ENCODE results near the gene SHFL.

The SHFL gene

DNA sequence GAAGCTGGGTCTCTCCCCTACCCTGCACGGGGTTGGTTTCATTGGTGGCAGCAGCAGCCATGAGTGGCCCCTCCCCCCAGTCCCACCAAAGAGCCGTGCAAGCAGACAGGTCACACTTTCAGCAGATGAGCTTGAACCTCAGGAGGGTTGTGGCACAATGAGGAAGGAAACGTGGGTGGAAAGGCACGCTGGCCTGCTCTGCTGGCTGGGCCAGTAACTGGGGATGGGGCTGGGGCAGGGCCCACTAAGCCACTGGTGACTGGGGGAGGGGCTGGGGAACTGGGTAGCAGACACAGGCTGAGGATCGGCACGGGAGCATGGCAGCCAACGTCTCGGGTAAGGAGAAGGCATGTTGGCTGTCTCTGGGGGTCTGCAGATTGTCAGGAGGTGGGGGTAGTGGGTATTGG, 25.3 kb downstream of the SHFL start, which contains the start of gene P2RY11:
P2RY11 (plus strand) TSS at position 289 of the 407 bp plus-strand sequence; CDS start at position 318, 29 bp downstream.
- FAIRE-seq (peak; percentile 84), DNase-seq (ENCODE audit: insufficient read length) (no peak)
- TF ChIP-seq TAF1 (IDR thresholded peaks at IDR 0.05; ENCODE audit: borderline replicate concordance, low read depth, low read length) (no peak), POLR2AphosphoS5 (IDR thresholded peaks at IDR 0.05; ENCODE audit: low read depth, low read length) (peak; percentile 84; the same call in 1 of the 2 replicates), POLR2A (IDR thresholded peaks at IDR 0.05; ENCODE audit: low read depth, low read length) (peak; percentile 42; the same call in 1 of the 2 replicates)

DNA sequence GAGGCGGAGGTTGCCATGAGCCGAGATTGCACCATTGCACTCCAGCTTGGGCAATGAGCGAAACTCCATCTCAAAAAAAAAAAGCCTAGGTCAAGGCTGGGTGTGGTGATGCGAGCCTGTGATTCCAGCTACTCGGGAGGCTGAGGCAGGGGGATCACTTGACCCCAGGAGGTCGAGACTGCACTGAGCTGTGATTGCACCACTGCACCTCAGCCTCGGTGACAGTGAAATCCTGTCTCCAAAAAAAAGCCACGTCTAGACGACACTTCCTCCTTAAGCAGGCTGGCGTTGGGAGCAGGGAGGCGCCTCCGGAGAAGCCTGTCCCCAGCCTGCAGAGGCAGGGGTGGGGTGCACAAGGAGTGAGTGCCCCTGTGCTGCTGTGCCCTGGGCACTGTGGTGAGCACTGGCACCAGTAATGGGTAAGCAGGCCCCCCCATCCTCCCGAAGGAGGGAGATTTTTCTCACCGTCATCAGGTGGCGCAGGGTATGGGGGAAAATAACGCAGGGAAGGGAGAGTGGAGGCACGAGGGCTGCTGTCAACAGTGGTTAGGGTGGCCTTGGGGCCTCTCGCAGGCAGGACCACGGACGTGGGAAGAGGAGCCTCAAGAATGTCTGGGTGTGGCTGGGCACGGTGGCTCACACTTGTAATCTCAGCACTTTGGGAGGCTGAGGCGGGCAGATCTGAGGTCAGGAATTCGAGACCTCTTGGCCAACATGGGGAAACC, 26.1 kb downstream of the SHFL start:
- no peak for TF ChIP-seq TAF1 (IDR thresholded peaks at IDR 0.05; ENCODE audit: borderline replicate concordance, low read depth, low read length)
- TF ChIP-seq POLR2A (IDR thresholded peaks at IDR 0.05; ENCODE audit: low read depth, low read length): no peak; the same call in 1 of the 2 replicates
- no peak; the same call in none of the 2 replicates for TF ChIP-seq POLR2AphosphoS5 (IDR thresholded peaks at IDR 0.05; ENCODE audit: low read depth, low read length)
- DNase-seq (ENCODE audit: insufficient read length) (no peak), FAIRE-seq (no peak)

DNA sequence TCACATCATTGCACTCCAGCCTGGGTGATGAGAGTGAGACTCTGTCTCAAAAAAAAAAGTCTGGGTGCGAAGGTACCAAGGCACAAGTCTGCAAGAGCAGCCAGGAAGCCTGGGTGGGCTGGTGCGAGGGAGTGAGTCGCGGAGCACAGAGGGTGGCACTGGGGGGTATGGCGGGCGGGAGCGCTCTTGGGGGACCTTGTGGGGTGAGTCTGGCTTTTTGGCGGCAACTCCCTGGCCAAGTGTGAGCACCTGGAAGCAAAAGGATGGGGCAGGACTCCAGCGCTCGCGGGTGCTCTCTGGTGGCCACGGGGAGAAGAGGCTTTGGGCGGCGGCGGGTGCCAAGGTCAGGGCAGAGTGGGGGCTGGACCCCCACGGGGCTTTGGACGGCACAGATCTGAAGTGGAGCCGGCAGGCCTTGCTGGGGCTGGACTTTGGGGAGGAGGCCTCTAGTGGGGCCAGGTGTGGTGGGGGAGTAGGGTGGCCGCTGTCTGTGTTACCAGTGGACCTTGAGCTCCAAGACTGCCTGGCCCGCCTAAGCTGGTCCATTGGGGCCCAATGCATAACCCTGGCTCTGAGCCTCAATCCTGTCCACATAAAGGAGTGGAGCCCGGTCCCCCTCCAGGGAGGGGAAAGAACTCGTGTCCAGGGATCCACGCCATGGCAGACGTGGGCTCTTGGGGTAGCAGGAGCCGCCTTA, 26.9 kb downstream of the SHFL start:
- peak; percentile 30; the same call in 1 of the 2 replicates for TF ChIP-seq POLR2AphosphoS5 (IDR thresholded peaks at IDR 0.05; ENCODE audit: low read depth, low read length)
- no peak; the same call in 1 of the 2 replicates for TF ChIP-seq POLR2A (IDR thresholded peaks at IDR 0.05; ENCODE audit: low read depth, low read length)
- DNase-seq (ENCODE audit: insufficient read length): peak; percentile 58
- peak; percentile 88 for FAIRE-seq

DNA sequence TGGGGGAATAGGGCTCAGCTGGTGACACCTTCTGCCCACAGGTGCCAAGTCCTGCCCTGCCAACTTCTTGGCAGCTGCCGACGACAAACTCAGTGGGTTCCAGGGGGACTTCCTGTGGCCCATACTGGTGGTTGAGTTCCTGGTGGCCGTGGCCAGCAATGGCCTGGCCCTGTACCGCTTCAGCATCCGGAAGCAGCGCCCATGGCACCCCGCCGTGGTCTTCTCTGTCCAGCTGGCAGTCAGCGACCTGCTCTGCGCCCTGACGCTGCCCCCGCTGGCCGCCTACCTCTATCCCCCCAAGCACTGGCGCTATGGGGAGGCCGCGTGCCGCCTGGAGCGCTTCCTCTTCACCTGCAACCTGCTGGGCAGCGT, 27.5 kb downstream of the SHFL start:
- DNase-seq (ENCODE audit: insufficient read length) (no peak), FAIRE-seq (no peak)
- TF ChIP-seq TAF1 (IDR thresholded peaks at IDR 0.05; ENCODE audit: borderline replicate concordance, low read depth, low read length): no peak
- peak; percentile 82 for TF ChIP-seq POLR2A (IDR thresholded peaks at IDR 0.05; ENCODE audit: low read depth, low read length)
- peak; percentile 91 for TF ChIP-seq POLR2AphosphoS5 (IDR thresholded peaks at IDR 0.05; ENCODE audit: low read depth, low read length)

DNA sequence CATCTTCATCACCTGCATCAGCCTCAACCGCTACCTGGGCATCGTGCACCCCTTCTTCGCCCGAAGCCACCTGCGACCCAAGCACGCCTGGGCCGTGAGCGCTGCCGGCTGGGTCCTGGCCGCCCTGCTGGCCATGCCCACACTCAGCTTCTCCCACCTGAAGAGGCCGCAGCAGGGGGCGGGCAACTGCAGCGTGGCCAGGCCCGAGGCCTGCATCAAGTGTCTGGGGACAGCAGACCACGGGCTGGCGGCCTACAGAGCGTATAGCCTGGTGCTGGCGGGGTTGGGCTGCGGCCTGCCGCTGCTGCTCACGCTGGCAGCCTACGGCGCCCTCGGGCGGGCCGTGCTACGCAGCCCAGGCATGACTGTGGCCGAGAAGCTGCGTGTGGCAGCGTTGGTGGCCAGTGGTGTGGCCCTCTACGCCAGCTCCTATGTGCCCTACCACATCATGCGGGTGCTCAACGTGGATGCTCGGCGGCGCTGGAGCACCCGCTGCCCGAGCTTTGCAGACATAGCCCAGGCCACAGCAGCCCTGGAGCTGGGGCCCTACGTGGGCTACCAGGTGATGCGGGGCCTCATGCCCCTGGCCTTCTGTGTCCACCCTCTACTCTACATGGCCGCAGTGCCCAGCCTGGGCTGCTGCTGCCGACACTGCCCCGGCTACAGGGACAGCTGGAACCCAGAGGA, 28.0 kb downstream of the SHFL start:
- DNase-seq (ENCODE audit: insufficient read length) (no peak), FAIRE-seq (no peak)
- no peak; the same call in none of the 2 replicates for TF ChIP-seq POLR2A (IDR thresholded peaks at IDR 0.05; ENCODE audit: low read depth, low read length)
- TF ChIP-seq TAF1 (IDR thresholded peaks at IDR 0.05; ENCODE audit: borderline replicate concordance, low read depth, low read length): no peak
- TF ChIP-seq POLR2AphosphoS5 (IDR thresholded peaks at IDR 0.05; ENCODE audit: low read depth, low read length): peak; percentile 16; the same call in 1 of the 2 replicates

DNA sequence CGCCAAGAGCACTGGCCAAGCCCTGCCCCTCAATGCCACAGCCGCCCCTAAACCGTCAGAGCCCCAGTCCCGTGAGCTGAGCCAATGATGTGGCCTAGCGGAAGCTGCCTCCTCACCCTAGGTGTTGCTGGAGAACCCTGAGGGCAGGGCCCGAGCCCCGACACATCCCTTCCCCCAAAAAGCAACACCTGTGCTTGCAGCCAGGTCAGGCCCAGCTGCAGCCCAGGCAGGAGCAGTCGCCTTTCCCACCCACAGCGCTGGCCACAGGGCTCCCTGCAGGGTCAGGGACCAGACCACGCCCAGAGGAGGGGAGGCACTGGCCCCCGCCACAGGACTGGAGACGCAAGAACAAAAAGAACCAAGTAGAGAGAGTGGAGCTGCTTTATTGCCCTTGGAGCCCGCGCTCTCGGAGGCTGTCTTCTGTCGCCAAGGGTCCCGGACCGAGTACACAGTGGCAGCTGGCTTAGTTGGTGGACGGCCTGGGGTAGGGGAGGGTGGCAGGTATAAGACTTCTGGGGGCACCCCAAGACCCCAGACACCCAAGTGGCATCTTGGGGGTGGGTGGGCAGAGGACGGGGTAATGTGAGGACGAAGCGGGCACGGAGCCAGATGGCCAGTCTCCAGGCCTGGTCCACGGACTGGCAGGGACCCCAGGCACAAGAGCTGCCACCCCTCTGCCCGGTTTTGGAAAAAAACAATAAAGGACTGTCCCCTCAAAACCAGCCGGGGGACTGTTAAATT, 28.7 kb downstream of the SHFL start:
- FAIRE-seq (no peak), DNase-seq (ENCODE audit: insufficient read length) (peak; percentile 9)
- TF ChIP-seq POLR2A (IDR thresholded peaks at IDR 0.05; ENCODE audit: low read depth, low read length) (no peak; the same call in 1 of the 2 replicates), TAF1 (IDR thresholded peaks at IDR 0.05; ENCODE audit: borderline replicate concordance, low read depth, low read length) (no peak), POLR2AphosphoS5 (IDR thresholded peaks at IDR 0.05; ENCODE audit: low read depth, low read length) (peak; percentile 56; the same call in 1 of the 2 replicates)

DNA sequence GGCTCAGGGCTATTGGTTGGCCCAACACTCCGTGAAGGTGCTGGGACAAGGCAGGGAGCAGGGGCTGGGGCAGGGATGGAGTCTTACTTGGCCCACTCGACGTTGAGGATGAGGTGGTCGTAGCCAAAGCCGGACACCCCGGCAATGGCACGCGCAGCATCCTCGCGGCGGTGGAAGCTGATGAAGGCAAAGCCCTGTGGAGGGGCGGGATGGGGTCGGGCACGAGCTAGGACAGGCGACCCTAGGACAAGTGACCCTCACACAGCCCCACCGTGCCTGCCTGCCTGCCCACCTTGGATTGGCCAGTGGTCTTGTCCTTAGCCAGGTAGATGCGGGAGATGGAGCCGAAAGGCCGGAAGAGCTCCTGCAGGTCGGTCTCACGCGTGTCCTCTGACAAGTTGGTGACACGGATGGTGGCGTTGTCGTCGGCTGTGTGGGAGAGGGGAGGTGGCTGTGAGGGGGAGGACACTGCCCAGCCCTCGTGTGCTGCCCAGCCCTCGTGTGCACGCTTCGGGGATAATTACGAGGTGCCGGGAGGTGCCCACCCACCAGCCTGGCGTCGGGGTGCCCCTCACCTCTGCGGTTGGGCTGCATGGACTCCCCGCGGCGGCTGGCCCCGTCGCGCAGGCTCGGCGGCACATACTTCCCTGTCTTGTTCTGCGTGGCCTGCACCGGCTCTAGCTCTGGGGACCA, 29.4 kb downstream of the SHFL start:
- TF ChIP-seq TAF1 (IDR thresholded peaks at IDR 0.05; ENCODE audit: borderline replicate concordance, low read depth, low read length) (no peak), POLR2AphosphoS5 (IDR thresholded peaks at IDR 0.05; ENCODE audit: low read depth, low read length) (peak; percentile 95), POLR2A (IDR thresholded peaks at IDR 0.05; ENCODE audit: low read depth, low read length) (peak; percentile 92)
- no peak for DNase-seq (ENCODE audit: insufficient read length)
- FAIRE-seq: no peak

DNA sequence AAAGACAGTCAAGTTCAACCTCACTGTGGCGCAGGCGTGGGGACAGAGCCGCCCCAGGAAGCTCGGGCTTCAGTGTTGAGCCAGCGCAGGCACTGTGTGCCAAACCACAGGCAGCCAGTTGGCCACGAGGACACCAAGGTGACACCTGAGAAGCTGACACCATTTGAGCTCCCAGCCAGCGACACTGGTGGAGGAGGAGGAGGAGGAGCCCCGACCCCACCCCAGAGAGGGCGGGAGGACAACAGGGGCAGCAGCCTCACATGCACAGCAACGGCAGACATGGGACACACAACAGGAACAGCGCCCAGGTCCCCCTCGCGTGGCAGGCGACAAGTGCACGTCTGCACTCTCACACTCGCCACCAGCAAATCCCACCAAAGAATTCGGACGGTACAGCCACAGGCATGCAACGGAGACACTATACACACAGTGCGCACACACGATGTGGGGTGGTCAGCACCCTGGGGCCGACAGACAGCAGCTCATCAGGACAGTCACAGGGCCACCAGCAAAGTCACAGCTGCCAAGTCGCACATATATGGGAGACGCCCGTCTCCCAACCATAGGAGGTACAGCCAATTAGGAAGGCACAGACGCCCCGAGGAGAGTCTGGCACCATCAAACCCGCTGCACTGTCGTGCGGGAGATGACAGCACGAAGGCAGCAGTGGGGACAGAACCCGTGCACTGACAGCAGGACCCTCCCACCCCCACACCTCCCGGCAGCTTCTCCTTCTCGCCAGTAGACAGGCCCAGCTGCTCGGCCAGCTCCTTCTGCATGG, 30.2 kb downstream of the SHFL start:
- DNase-seq (ENCODE audit: insufficient read length): no peak
- TF ChIP-seq TAF1 (IDR thresholded peaks at IDR 0.05; ENCODE audit: borderline replicate concordance, low read depth, low read length) (no peak), POLR2A (IDR thresholded peaks at IDR 0.05; ENCODE audit: low read depth, low read length) (peak; percentile 62; the same call in 1 of the 2 replicates), POLR2AphosphoS5 (IDR thresholded peaks at IDR 0.05; ENCODE audit: low read depth, low read length) (peak; percentile 95)
- FAIRE-seq: no peak

DNA sequence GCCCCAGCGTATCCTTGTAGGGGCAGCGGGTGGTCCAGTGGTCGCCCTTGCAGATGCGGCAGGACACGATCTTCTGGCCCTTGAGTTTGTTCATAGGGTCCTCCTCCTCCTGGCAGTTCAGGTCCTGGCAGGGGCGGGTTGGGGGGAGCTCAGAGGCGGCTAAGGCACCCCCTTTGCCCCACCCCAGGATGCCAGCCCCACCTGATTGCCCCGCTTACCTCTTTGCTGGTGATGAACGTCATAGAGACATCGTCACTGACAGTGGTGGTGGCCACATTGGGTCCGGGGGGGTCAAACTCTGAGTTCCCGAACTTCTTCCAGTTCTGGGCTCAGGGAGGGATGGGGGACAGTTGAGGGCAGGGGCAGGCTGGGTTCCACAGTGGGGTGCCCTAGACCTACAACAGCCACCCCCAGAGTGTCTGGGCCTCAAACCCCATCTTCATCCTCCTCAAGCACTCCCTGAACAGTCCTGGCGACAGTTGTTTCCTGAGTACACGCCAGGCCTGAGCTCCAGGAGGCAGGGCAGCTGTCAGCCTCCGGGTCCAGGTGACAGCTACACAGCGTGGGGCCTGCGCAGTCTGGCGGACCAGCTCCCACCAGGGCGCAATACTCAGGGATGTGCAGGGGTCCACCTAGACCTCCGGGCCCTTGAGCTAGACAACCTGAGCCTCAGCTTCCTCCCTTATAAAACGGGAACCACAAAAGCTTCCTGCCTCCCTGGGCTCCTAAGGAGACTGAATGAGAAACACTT, 30.9 kb downstream of the SHFL start:
- TF ChIP-seq POLR2A (IDR thresholded peaks at IDR 0.05; ENCODE audit: low read depth, low read length) (no peak), POLR2AphosphoS5 (IDR thresholded peaks at IDR 0.05; ENCODE audit: low read depth, low read length) (no peak; the same call in 1 of the 2 replicates), TAF1 (IDR thresholded peaks at IDR 0.05; ENCODE audit: borderline replicate concordance, low read depth, low read length) (no peak)
- DNase-seq (ENCODE audit: insufficient read length): no peak
- no peak for FAIRE-seq

All from GM12892 (cell line).